ENCODE measurements around the gene EGR1.

The EGR1 gene

DNA sequence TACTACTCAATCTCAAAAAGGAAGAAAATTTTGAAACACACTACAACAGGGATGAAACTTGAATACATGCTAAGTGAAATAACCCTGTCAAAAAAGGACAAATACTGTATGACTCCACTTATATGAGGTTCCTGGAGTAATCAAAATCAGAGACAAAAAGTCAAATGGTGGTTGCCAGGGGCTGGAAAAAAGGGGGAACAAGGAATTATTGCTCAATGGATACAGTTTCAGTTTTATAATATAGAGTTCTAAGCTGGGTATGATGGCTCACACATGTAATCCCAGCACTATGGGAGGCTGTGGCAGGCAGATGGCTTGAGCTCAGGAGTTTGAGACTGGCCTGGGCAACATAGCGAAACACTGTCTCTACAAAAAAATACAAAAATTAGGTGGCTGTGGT is 48.7 kb downstream of the EGR1 start:
- Histone ChIP-seq H3K4me1 (ENCODE audit: control insufficient read depth in 1 of 2, insufficient read depth in 1 of 2, low read depth in 1 of 2, low read length in 1 of 2) (peaks cover 0 to 2% of the 10 kb centered on the region in 2 experiments), H3K36me3 (peaks cover 96% of the 10 kb centered on the region), H3K27me3 (no peaks in the 10 kb centered on the region), H3K9me3 (no peaks in the 10 kb centered on the region), H3K27ac (no peak overlapping the region), H3K4me3 (ENCODE audit: low read depth in 1 of 2, low read length in 1 of 2) (no peak overlapping the region)
- TF ChIP-seq, protein P1, sequence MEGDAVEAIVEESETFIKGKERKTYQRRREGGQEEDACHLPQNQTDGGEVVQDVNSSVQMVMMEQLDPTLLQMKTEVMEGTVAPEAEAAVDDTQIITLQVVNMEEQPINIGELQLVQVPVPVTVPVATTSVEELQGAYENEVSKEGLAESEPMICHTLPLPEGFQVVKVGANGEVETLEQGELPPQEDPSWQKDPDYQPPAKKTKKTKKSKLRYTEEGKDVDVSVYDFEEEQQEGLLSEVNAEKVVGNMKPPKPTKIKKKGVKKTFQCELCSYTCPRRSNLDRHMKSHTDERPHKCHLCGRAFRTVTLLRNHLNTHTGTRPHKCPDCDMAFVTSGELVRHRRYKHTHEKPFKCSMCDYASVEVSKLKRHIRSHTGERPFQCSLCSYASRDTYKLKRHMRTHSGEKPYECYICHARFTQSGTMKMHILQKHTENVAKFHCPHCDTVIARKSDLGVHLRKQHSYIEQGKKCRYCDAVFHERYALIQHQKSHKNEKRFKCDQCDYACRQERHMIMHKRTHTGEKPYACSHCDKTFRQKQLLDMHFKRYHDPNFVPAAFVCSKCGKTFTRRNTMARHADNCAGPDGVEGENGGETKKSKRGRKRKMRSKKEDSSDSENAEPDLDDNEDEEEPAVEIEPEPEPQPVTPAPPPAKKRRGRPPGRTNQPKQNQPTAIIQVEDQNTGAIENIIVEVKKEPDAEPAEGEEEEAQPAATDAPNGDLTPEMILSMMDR (IDR thresholded peaks at IDR 0.05) = no peak

- Histone ChIP-seq H3K4me1 (ENCODE audit: control insufficient read depth in 1 of 2, insufficient read depth in 1 of 2, low read depth in 1 of 2, low read length in 1 of 2) (peaks cover 6 to 13% of the 10 kb centered on the region in 2 experiments), H3K27me3 (no peaks in the 10 kb centered on the region), H3K36me3 (peaks cover 81% of the 10 kb centered on the region), H3K27ac (no peak overlapping the region), H3K4me3 (ENCODE audit: low read depth in 1 of 2, low read length in 1 of 2) (no peak overlapping the region), H3K9me3 (no peaks in the 10 kb centered on the region)
- TF ChIP-seq, protein P1 (IDR thresholded peaks at IDR 0.05) = no peak
Measured at GRCh38 chr5:138515556-138516245, 50.4 kb downstream of the EGR1 start.

GRCh38 chr5:138517437-138517836 is 52.2 kb downstream of the EGR1 start:
- Histone ChIP-seq H3K4me3 (ENCODE audit: low read depth in 1 of 2, low read length in 1 of 2) (no peak overlapping the region), H3K4me1 (ENCODE audit: control insufficient read depth in 1 of 2, insufficient read depth in 1 of 2, low read depth in 1 of 2, low read length in 1 of 2) (peaks cover 11 to 28% of the 10 kb centered on the region in 2 experiments), H3K36me3 (peaks cover 67% of the 10 kb centered on the region), H3K27ac (no peak overlapping the region), H3K9me3 (no peaks in the 10 kb centered on the region), H3K27me3 (no peaks in the 10 kb centered on the region)
- TF ChIP-seq, protein P1 (IDR thresholded peaks at IDR 0.05) = no peak

Measured in neutrophil (primary cell).